GM18498 (cell line): ENCODE results near the gene THOC1.
"Not testable (repeated sequence)": the region's sequence is repeated elsewhere in the genome, so short reads cannot be mapped to it uniquely, and the experiment has no call there.

Source experiments
- ATAC-seq: cut with Tn5 transposase; IDR thresholded peaks from one replicate; pipeline ENCODE4 v1.9.1; 2021; ENCODE audit warnings: mild to moderate bottlenecking, moderate library complexity; ENCODE audit not compliant: unreplicated experiment

Gene THOC1, protein sequence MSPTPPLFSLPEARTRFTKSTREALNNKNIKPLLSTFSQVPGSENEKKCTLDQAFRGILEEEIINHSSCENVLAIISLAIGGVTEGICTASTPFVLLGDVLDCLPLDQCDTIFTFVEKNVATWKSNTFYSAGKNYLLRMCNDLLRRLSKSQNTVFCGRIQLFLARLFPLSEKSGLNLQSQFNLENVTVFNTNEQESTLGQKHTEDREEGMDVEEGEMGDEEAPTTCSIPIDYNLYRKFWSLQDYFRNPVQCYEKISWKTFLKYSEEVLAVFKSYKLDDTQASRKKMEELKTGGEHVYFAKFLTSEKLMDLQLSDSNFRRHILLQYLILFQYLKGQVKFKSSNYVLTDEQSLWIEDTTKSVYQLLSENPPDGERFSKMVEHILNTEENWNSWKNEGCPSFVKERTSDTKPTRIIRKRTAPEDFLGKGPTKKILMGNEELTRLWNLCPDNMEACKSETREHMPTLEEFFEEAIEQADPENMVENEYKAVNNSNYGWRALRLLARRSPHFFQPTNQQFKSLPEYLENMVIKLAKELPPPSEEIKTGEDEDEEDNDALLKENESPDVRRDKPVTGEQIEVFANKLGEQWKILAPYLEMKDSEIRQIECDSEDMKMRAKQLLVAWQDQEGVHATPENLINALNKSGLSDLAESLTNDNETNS

DNA sequence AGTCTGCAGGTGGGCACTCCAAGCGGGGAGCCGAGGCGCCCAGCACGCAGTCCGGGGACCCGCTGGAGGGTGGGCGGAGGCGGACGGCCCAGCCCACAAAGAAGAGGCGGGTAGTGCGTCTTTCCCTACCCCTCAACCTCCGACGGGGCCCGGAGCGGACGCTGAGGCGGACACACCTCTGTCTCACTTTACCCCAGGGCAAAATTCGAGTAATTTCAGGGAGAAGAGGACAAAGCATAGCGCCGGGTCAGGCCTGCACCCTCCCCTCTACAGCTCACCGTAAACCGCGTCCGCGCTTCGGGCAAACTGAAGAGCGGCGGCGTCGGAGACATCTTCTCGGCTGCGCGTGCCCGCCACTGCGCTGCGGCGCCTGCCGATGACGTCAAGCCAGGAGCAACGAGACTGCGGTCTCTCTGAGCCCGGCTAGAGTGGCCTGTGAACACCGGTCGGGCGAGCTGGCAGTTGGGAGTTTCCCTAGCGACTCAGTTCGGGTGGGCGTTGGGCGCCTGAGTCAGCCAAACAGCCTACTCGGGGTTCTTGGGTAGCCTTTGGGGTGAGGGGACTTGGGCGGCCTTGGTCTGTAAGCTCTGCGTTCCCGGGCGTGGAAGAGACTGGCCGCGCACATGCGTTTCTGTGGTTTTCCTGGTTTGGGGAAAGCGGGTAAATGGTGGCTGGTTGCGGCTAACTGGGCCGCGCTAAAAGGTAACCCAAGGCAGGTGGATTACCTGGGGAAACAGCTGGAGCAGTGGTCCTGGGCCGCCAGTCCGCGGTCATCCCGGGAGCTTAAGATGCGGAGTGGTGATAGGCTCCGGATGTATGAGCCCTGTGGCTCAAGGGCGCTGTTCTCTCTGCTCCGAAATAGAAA is at the start of gene THOC1:
TSS of gene THOC1 (minus strand) at position 360 of the 865 bp plus-strand sequence. CDS start at position 332, 28 bp downstream.
- ATAC-seq: peak; percentile 92

DNA sequence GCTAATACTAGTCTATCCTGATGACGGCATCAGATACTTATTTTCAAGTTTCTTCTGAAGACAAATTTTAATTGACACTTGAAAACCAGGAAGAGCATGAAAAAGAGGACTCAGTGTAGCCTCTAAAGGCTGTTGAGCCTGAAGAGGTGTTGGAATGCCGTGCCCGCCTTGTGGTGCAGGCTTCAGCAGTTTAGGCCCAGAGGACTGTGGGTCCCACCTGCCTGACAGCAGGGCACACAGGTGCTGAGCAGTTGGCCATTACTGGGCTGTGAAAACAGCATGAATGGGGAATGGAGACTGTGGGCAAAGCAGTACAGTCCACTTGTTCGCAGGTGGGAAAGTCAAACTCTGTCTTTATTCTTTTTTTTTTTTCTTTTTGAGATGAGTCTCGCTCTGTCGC is 49.8 kb upstream of the THOC1 start:
- no peak for ATAC-seq

DNA sequence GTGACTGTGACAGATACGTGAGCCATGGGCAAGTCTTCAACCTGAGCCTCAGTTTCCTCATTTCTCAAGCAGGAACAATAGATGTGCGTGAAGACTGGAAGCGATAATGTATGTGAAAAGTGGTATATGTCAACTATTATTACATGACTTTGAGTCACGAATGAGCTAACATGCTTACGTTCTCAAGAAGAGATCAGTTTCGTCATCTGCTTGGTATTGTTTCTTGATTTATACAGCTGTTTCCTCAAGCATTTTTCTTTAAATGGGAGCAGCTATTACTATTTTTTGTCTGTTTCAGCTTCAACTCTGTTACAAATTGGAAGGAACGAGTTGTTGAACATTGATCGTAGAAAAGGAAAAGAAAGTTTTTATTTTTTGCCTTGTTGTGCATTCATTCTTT is 48.5 kb upstream of the THOC1 start:
- ATAC-seq: no peak

DNA sequence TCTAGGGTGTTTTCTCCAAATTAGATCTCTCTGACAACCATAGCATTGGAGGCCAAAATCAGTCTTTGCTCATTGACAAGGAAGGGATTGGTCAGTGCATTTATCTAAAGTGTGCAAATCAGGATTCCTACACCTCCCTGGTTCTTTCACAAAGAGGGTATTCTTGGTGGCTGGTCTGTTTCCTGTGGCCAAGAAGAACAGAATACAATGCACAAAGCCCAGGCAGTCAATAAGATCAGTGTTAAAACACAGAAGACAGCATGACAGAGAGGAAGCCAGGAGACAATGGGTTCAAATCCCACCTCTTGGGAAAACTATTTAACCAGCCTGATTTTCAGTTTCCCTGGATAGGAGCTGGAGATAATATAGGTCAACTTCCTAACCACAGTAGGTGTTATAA is 46.1 kb upstream of the THOC1 start:
- ATAC-seq: no peak

DNA sequence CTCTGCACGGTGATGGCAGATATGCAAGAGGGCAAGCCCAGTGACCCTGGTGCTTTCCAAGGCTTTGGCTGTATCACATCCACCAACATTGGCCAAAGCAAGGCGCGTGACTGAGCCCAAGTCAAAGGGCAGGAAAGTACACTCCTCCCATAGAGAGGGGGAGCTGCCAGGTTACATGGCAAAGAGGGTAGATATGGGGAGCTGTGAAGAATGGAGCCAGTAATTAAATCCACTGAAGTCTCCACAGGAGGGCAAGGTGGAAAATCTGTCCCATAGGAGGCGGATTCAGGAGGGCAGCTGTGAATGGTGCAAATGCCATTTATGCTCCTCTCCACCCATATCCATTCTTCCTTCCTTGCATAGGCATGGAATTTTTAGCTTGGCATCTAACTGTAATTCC is 44.6 kb upstream of the THOC1 start:
- no peak for ATAC-seq

DNA sequence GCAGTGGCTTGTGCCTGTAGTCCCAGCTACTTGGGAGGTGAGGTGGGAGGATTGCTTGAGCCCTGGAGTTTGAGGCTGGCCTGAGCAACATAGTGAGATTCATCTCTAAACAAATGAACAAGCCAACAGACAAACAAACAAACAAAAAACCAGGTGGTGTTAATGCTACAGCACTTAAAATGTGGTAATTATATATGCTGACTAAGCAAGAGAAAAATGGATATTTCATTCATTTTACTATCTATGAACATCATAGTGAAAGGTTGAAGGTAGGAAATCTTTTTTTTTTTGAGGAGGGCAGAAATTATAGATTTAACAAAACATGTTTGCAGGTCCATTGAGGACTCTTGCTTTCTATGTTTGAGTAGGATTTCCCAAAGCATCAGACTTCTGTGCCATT is 42.2 kb upstream of the THOC1 start:
- no peak for ATAC-seq

DNA sequence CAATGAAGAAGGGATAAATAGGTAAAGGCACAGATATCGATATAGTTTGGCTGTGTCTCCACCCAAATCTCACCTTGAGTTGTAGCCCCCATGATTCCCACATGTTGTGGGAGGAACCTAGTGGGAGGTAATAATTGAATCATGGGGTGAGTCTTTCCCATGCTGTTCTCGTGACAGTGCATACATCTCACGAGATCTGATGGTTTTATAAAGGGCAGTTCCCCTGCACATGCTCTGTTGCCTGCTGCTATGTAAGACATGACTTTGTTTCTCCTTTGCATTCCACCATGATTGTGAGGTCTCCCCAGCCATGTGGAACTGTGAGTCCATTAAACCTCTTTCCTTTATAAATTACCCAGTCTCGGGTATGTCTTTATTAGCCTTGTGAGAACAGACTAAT is 40.2 kb upstream of the THOC1 start:
- not testable (repeated sequence) for ATAC-seq

DNA sequence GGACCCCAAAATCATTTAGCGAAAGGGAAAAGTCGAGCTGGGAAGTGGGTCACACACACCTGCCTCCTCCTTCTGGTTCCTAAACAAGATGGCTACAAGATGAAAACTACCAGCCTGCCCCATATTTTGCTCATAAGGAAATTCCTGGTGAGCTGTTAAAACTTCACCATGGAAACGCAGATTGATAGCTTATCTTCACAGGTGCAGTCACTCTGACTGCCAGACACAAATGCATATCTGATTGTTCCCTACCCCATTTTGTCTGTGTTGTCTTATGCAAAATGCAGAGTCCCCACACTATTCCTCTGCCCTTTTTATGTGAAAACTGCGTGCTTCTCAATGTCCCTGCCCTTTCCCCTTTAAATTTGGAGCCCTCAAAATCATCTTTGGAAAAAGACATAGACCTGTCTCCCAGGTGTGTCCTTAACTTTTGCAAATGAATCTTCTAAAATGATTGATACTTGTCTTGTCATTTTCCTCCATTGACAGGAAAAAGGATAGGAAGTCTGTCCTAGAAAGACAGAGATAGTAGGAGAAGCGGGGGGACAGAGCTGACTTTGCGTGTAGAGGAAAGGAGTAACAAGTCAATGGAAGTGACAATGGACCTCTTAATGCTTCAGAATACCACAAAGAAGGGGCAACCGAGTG is 38.9 kb upstream of the THOC1 start:
- no peak for ATAC-seq

DNA sequence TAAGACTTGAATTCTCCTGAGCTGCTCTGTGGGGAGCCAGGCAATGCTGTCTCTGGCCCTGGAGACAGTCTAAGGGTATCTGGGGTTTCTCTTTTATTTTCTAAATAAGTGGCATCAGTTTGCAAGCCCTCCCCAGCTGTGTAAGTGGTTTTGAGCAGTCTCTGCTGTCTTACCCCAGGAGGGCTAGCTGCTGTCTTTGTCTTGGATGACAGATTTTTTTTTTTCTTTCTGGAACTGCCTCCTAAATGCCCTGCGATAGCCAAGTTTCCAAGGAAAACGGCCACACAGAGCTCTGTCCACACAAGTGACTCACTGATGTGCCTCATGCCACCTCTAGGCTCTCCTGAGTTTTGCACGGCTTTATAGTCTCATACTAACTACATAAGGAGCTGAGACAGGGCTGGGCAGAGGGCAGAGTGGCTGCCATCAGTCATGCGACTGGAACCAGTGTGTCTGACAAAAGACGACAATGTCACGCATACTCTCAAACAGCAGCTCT is 37.2 kb upstream of the THOC1 start:
- ATAC-seq: no peak

DNA sequence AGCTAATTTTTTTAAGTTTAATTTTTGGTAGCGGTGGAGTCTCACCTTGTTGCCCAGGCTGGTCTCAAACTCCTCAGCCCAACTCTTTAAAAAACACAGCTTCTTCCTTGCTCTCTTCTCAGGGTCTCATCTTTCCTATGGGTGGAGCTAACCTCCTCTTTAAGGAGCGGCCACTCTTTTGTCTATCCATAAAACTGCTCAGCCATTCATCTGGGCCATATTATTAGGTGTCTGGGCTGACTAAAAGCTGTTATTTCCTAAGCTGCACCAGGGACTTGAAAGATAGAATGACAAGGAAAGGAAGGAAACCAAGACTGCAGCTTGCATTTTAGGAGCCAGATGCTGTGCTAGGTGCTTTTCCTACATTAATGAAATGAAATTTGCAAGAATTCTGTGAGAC is 35.8 kb upstream of the THOC1 start:
- no peak for ATAC-seq

DNA sequence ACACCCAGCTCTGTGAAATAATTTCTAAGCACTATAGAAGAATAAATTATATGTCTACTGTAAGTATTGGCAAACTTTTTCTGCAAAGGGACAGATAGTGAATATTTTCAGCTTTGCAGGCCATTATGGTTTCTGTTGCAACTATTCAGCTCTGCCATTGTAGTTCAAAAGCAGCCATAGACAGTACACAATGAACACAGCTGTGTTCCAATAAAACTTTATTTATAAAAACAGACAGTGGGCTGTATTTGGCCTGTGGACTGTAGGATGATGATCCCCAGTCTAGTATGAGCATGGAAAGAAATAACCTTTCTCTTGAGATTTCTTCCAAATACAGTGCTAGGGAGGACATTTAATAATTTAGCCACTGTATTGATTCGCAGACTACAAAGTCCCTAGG is 35.2 kb upstream of the THOC1 start:
- ATAC-seq: no peak

DNA sequence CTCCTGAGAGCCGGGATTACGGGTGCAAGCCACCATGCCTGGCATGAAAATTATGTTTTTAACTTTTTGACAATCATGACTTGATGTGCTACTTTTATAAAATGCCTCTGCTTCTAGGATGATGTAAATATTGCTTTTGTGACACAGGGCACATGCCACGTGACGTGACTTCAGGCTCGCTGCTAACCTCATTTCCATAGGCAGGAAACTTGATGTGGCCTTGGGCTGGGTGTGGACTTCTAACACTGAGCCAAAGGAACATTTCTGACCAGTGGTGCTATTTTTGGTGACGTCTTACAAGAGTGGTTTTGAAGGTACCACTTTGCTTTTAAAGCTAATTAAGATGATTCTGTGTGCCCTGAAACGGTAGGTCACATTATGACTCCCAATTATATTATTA is 34.2 kb upstream of the THOC1 start:
- ATAC-seq: no peak

DNA sequence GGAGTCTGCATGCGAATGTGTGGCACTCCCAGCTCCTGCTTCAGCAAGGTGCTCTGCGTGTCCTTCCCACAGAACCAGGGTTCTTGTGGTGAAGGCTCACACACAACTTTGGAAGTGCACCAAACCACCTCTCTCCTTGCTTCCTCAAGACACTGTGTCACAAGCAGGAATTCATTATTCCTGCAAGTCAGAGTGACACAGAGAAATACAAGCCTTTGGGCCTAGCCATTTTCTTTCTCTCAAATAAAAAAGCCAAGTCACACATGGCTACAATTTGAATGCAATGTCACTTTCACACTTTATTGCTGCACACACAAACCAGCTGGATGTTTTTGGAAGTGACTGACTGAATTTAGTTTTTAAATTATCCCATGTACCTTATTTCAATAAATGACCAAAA is 30.1 kb upstream of the THOC1 start:
- ATAC-seq: no peak

DNA sequence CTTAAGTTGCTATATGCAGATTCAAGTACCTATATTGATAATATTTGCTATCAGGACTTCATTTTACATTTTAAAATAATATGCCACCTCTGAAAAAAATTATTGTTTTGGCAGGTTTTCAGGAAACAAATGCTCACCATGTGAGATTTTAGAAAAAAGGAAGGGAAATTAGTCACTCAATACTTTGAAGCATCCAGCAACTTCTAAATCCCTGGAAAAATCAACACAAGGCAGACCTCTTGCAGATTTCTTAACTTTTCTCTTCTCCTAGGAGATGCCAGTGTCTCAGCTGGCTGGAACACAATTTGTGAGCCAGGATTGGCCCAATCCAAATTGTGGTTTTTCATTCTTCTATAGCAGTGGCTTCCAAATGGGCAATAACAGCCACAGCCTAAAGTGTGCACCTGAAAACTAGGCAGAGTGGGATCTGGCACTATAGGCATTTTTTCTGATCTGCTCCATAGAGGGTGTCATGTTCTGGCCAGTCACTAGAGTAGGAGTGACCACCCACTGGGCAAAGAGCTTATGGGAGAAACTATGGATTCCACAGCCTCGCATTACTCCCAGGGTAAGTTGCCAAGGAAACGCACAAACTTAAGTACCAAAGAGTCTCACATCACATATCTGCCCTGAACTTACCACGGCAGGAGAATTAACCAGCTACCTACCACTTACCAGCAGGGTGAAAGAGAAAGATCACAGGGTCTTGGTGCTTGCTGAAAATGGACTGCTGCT is 28.1 kb upstream of the THOC1 start:
- ATAC-seq: no peak

DNA sequence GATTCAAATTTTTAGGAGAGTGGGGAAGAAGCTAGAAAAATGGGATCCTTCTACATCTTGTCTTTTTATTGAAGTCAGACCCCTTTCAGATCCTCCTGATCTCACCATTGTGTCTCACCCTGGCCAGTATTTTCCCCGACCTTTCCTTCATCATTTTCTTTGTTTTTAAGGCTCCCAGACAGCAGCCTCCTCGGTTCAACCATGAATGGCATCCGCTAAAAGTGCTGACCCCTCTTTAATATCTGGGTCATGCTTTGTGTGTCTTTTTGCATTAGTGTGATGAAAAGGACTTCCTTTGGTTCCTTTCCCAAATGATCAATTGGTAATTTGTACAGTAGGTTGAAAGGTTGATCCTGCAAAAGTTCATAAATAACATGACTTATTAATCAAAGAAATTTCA is 26.7 kb upstream of the THOC1 start:
- ATAC-seq: no peak

DNA sequence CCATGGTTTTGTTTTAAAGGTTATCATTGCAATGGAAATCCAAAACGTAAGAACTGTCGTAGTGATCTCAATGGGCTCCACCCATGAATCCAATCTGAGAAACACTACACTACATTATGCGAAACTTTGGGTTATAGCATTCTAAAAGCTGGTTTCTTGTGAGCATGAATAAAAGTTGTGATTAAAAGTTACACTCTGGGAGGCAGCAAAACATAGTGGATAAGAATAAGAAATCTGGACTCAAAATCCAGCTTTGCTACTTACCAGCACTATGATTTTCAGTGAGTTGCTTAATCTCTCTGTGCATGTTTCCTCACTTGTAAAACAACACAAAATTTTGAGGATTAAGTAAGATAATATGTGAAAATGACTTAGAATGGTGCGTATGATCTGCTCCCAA is 25.7 kb upstream of the THOC1 start:
- no peak for ATAC-seq

DNA sequence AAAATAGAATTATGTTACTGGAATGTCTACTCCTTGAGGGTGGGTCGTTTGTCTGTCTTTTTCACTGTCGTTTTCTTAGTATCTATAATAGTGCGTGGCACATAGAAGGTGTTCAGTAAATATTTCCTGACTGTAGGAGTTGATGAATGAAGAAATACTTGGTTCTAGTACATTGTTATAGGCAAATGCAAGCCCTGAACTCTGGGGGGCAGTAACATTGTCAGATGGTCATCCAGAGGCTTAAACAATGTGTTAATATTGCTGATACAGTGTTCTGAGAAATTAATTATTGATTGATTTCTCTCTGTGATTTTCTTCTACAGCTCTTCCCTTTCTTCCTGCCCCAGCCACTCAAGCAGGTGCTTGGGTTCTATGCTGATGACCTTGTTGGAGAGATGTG is 24.4 kb upstream of the THOC1 start:
- ATAC-seq: no peak

DNA sequence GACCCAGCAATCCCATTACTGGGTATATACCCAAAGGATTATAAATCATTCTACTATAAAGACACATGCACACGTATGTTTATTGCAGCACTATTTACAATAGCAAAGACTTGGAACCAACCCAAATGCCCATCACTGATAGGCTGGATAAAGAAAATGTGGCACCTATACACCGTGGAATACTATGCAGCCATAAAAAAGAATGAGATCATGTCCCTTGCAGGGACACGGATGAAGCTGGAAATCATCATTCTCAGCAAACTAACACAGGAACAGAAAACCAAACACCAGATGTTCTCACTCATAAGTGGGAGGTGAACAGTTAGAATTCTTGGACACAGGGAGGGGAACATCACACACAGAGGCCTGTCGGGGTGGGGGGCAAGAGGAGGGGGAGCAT is 22.1 kb upstream of the THOC1 start:
- not testable (repeated sequence) for ATAC-seq

DNA sequence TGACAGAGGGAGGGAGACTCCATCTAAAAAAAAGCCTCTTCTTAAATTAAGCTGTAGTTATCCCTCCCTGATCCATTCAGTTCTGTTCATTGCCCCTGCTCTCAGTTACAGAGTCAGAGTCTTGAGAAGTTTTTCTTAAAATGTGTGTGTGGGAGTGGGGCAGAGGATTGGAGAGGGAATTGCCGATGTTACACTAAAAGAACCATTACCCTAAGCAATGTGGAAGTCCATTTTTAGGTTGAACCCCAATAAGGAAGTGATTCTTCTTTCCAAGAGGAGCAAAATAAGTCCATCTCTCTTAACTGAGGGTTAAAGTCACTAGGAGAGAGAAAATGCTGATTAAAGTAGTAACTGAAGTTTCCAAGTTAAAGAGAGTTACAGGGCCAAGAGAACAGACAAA is 21.2 kb upstream of the THOC1 start:
- ATAC-seq: no peak
